ENCODE results near the gene NBPF14.
"Not testable (repeated sequence)": the region's sequence is repeated elsewhere in the genome, so short reads cannot be mapped to it uniquely, and the experiment has no call there.

DNA sequence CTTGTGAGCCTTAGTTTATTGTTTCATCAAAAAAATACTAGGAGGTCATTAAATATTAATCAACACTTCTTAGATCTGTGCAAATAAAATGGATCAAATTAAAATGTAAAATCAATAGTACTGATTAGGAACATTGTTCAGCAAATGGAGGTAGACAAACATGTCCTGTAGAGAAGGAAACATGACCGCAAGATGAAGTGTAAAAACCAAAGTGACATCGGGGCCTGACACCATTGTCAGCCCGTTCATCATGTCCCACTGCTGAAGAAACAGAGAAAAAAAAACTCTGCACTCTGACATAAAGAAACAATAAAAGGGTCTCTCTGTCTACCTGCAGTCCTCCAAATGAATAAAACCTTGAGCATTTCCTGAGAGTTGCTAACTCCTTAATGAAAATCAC, 81.5 kb downstream of the NBPF14 start:
- TF ChIP-seq, protein P1, sequence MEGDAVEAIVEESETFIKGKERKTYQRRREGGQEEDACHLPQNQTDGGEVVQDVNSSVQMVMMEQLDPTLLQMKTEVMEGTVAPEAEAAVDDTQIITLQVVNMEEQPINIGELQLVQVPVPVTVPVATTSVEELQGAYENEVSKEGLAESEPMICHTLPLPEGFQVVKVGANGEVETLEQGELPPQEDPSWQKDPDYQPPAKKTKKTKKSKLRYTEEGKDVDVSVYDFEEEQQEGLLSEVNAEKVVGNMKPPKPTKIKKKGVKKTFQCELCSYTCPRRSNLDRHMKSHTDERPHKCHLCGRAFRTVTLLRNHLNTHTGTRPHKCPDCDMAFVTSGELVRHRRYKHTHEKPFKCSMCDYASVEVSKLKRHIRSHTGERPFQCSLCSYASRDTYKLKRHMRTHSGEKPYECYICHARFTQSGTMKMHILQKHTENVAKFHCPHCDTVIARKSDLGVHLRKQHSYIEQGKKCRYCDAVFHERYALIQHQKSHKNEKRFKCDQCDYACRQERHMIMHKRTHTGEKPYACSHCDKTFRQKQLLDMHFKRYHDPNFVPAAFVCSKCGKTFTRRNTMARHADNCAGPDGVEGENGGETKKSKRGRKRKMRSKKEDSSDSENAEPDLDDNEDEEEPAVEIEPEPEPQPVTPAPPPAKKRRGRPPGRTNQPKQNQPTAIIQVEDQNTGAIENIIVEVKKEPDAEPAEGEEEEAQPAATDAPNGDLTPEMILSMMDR (IDR thresholded peaks at IDR 0.05): not testable (repeated sequence)
- not testable (repeated sequence) for TF ChIP-seq EP300 (IDR thresholded peaks at IDR 0.05; ENCODE audit: borderline replicate concordance in 1 of 2, low read depth in 1 of 2, low read length in 1 of 2); EZH2phosphoT487 (IDR thresholded peaks at IDR 0.05; ENCODE audit: borderline replicate concordance, low read depth); RAD21 (IDR thresholded peaks at IDR 0.05; ENCODE audit: low read length); NFIC (IDR thresholded peaks at IDR 0.05; ENCODE audit: borderline replicate concordance); YY1 (IDR thresholded peaks at IDR 0.05; ENCODE audit: low read depth); GATA2 (CRISPR knock-in tag; IDR thresholded peaks at IDR 0.05); CHD2 (IDR thresholded peaks at IDR 0.05; ENCODE audit: low read length, partially characterized antibody)
- TF ChIP-seq, protein P2, sequence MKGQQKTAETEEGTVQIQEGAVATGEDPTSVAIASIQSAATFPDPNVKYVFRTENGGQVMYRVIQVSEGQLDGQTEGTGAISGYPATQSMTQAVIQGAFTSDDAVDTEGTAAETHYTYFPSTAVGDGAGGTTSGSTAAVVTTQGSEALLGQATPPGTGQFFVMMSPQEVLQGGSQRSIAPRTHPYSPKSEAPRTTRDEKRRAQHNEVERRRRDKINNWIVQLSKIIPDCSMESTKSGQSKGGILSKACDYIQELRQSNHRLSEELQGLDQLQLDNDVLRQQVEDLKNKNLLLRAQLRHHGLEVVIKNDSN (IDR thresholded peaks at IDR 0.05; ENCODE audit: borderline replicate concordance, low read depth): not testable (repeated sequence)

Data from SK-N-SH (cell line).